Measurements from ENCODE around the gene ANKRD34B.

DNA sequence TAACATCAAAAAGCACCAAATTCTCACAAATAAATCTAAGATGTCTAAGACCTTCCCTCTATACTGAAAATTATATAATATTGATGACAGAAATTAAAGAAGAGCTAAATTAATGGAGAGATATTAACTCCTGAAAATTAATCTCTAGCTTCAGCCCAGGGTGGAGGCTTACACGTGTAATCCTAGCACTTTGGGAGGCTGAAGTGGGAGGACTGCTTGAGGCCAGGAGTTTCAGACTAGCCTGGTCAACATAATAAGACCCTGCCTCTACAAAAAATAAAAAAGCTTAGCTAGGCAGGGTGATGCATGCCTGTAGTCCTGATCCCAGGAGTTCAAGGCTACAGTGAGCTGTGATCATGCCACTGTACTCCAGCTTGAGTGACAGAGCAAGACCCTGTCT, 39.6 kb upstream of the ANKRD34B start:
- TF ChIP-seq, protein P1, sequence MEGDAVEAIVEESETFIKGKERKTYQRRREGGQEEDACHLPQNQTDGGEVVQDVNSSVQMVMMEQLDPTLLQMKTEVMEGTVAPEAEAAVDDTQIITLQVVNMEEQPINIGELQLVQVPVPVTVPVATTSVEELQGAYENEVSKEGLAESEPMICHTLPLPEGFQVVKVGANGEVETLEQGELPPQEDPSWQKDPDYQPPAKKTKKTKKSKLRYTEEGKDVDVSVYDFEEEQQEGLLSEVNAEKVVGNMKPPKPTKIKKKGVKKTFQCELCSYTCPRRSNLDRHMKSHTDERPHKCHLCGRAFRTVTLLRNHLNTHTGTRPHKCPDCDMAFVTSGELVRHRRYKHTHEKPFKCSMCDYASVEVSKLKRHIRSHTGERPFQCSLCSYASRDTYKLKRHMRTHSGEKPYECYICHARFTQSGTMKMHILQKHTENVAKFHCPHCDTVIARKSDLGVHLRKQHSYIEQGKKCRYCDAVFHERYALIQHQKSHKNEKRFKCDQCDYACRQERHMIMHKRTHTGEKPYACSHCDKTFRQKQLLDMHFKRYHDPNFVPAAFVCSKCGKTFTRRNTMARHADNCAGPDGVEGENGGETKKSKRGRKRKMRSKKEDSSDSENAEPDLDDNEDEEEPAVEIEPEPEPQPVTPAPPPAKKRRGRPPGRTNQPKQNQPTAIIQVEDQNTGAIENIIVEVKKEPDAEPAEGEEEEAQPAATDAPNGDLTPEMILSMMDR (IDR thresholded peaks at IDR 0.05), result no peak
- no peak for TF ChIP-seq SIN3A (IDR thresholded peaks at IDR 0.05; ENCODE audit: borderline replicate concordance, insufficient read depth, low read depth, low read length)
- no peak for TF ChIP-seq POLR2AphosphoS5 (IDR thresholded peaks at IDR 0.05; ENCODE audit: low read depth, low read length)

Measured in Panc1 (cell line).